Heart left ventricle (tissue), 13 donors: Measurements from ENCODE around the gene ARHGEF26.

Experiments
- CTCF ChIP-seq, 12 donors: fragments of 200-600 bp; sonication (generic) in 4 of 12; IDR thresholded peaks; one replicate each; pipeline versions ENCODE4 v1.5.0 to v1.8.0; 2018 to 2022; ENCODE audit warnings: antibody characterized with exemption in 12 of 12, mild to moderate bottlenecking in 5 of 12
- POLR2A ChIP-seq, 2 donors: fragments of 450-650 bp; IDR thresholded peaks; one replicate each; pipeline ENCODE4 v1.6.1; 2017; ENCODE audit warnings: antibody characterized with exemption in 2 of 2, mild to moderate bottlenecking in 2 of 2, moderate library complexity in 2 of 2
- donor health status: ischemic (EF 13 %, LVEDD 7.1; RV severe dilation, severe dysfunction).
- donor health status: DM: no; HTN: yes; CAD: no.
- donor health status: DM: no; HTN: no; CAD: no.
- donor health status: ischemic (EF 25% LVEDD 6.9; RV normal size, moderate dysfunction).
- donor health status: ischemic (EF 25% LVEDD 5.7; RV mildly dilated, moderate dysfunction).
- donor health status: ischemic (EF 35%, LVEDD 5.7; RV mildly dilated, moderate dysfunction).
- donor health status: nonischemic (EF 11% LVEDD 7.7; RV severe dilation, severe dysfunction).
- donor health status: DM: yes; HTN: yes; CAD: no.
- donor health status: PGD.
- donor health status: ischemic (EF 29% LVEDD 5.4; RV normal size, mild dysfunction).
- donor health status: nonischemic (EF 23%, LVEDD 6.1; RV moderate dilation, normal function).

GRCh38 chr3:154102225-154102624 is 19.0 kb upstream of the ARHGEF26 start:
- TF ChIP-seq CTCF (IDR thresholded peaks at IDR 0.05) (no peak), POLR2A (IDR thresholded peaks at IDR 0.05) (no peak)
